NCI-H82 (cell line): ENCODE data around the gene TAC3.
"Not testable (repeated sequence)": the region's sequence is repeated elsewhere in the genome, so short reads cannot be mapped to it uniquely, and the experiment has no call there.

ENCODE experiments used
- DNase-seq: peaks from one replicate; lab custom pipeline; 2025; lab: John Stamatoyannopoulos, UW

TAC3 gene

GRCh38 chr12:56982578-56983236 is 33.6 kb downstream of the TAC3 start:
- not testable (repeated sequence) for DNase-seq

GRCh38 chr12:56980941-56981530 is 35.3 kb downstream of the TAC3 start:
- no peak for DNase-seq

GRCh38 chr12:56980268-56980667 is 36.1 kb downstream of the TAC3 start:
- no peak for DNase-seq

GRCh38 chr12:56979628-56980027 is 36.7 kb downstream of the TAC3 start:
- no peak for DNase-seq

GRCh38 chr12:56978397-56979138 is 37.8 kb downstream of the TAC3 start:
- DNase-seq = no peak

- not testable (repeated sequence) for DNase-seq
Observed at GRCh38 chr12:56977361-56977760, 39.0 kb downstream of the TAC3 start.

GRCh38 chr12:56974224-56974623 is 42.1 kb downstream of the TAC3 start:
- DNase-seq = not testable (repeated sequence)

GRCh38 chr12:56968910-56969309 is 47.4 kb downstream of the TAC3 start:
- DNase-seq = not testable (repeated sequence)

- DNase-seq = peak; percentile 8
Observed at GRCh38 chr12:56965997-56966642, 50.2 kb downstream of the TAC3 start.

GRCh38 chr12:56965124-56965523 is 51.2 kb downstream of the TAC3 start:
- DNase-seq = not testable (repeated sequence)

- DNase-seq = not testable (repeated sequence)
Observed at GRCh38 chr12:56963557-56963956, 52.8 kb downstream of the TAC3 start.

- DNase-seq = not testable (repeated sequence)
Observed at GRCh38 chr12:56962247-56962646, 54.1 kb downstream of the TAC3 start.
